Lung (tissue), 12 donors: Measurements from ENCODE around the gene FBLN1. TPM values are rescaled to one million over a fixed set of nuclear protein-coding genes. Genes with fewer than 3 reads are reported as not detected.
"Not testable (repeated sequence)": the region's sequence is repeated elsewhere in the genome, so short reads cannot be mapped to it uniquely, and the experiment has no call there.

Experiments
- ATAC-seq: fragments of 200-7000 bp; cut with Tn5 transposase; one replicate; pipeline ENCODE4 v1.9.1; 2020; ENCODE audit warnings: moderate number of reproducible peaks; ENCODE audit not compliant: insufficient read depth, low FRiP score
- DNase-seq, 3 donors: peaks; one replicate each; pipeline ENCODE4 v3.0.0-alpha.2; 2013 to 2017
- H3K27ac ChIP-seq, 2 donors: one replicate each; pipeline ENCODE4 v1.5.1; 2013; ENCODE audit warnings: mild to moderate bottlenecking in 2 of 2, moderate library complexity in 2 of 2, control low read depth in 1 of 2, inconsistent platforms in 1 of 2, low read depth in 1 of 2, low read length in 1 of 2
- H3K27me3 ChIP-seq, 3 donors: one replicate each; pipeline ENCODE4 v1.5.1; 2013; ENCODE audit warnings: low read length in 2 of 3; ENCODE audit not compliant: control insufficient read depth in 3 of 3, insufficient read depth in 3 of 3
- H3K36me3 ChIP-seq, 4 donors: one replicate each; pipeline ENCODE4 v1.5.1; 2013; ENCODE audit warnings: low read length in 4 of 4, mild to moderate bottlenecking in 1 of 4, moderate library complexity in 1 of 4; ENCODE audit not compliant: control insufficient read depth in 4 of 4, insufficient read depth in 4 of 4
- H3K4me1 ChIP-seq, 5 donors: one replicate each; pipeline ENCODE4 v1.5.1; 2013; ENCODE audit warnings: low read length in 5 of 5, mild to moderate bottlenecking in 2 of 5, moderate library complexity in 1 of 5; ENCODE audit not compliant: control insufficient read depth in 5 of 5, insufficient read depth in 5 of 5
- H3K4me3 ChIP-seq: one replicate; pipeline ENCODE4 v1.5.1; 2013; ENCODE audit warnings: mild to moderate bottlenecking, control low read depth, moderate library complexity
- H3K9ac ChIP-seq, 2 donors: one replicate each; pipeline ENCODE4 v1.5.1; 2013; ENCODE audit warnings: low read length in 2 of 2, control low read depth in 1 of 2; ENCODE audit not compliant: insufficient read depth in 1 of 2
- H3K9me3 ChIP-seq, 4 donors: one replicate each; pipeline ENCODE4 v1.5.1; 2013; ENCODE audit warnings: low read length in 3 of 4, mild to moderate bottlenecking in 1 of 4, moderate library complexity in 1 of 4; ENCODE audit not compliant: control insufficient read depth in 4 of 4, insufficient read depth in 3 of 4
- WGBS, 2 donors: extraction: QIAGEN DNeasy Blood & Tissue Kit; methylation state at CpG; one replicate each; pipeline ENCODE4 v1.1.7; 2013; 5-methylcytosine and 5-hydroxymethylcytosine counted together
- polyA plus RNA-seq, 2 donors: library from polyadenylated mRNA; stranded (reverse); fragments of 200-250 nt; gene quantifications; one replicate each; pipeline ENCODE4 v1.2.1, GENCODE V29; 2013
- total RNA-seq, 2 donors: library from RNA; depleted of rRNA in 1 of 2; stranded (reverse); fragments of >200 nt in 1 of 2; gene quantifications; one replicate each; pipeline ENCODE4 v1.2.1, GENCODE V29; 2014 to 2021
- TF ChIP-seq, protein P1 (sequence below): IDR thresholded peaks from 2 replicates; pipeline ENCODE4 v1.5.1; 2012; ENCODE audit warnings: mild to moderate bottlenecking; ENCODE audit errors: control extremely low read depth, extremely low read depth
- donor health status: control.
- donor health status: control.
- donor health status: Bipolar disorder and iron deficiency.
- donor health status: healthy.
- donor health status: DM: yes; HTN: yes; CAD: no.

FBLN1 gene
- total and polyA plus RNA-seq, 4 donors: 82.7 to 357 (median 233) TPM

DNA sequence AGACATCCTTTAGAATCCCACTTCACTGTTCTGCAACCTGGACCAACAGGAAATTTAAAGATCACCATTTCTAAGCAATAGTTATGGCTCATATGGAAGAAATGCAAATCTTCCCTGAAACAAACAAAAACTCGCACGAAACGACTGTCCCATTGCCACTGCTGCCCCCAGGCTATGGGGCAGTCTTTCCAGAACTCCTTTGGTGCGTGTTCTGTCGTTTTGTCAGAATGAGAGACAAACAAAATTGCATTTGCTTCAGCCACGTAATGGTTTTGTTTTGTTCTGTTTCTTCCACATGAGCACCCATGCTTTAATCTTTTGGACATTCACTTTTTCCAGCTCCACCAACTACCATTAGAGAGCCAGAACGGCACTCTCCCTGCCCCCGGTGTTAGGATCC is 10.8 kb upstream of the FBLN1 start:
- Histone ChIP-seq H3K4me3 (no peak overlapping the region), H3K9me3 (peaks cover 0 to 6% (median 2%) of the 10 kb centered on the region in 4 donors), H3K27me3 (no peaks in the 10 kb centered on the region), H3K4me1 (peaks cover 0 to 34% (median 4%) of the 10 kb centered on the region in 5 donors), H3K27ac (no peak overlapping the region), H3K36me3 (no peaks in the 10 kb centered on the region), H3K9ac (no peak overlapping the region)
- whole genome bisulfite sequencing, 2 donors: 91 to 94% methylated on average over 8 of the region's 8 CpGs
- TF ChIP-seq, protein P1, sequence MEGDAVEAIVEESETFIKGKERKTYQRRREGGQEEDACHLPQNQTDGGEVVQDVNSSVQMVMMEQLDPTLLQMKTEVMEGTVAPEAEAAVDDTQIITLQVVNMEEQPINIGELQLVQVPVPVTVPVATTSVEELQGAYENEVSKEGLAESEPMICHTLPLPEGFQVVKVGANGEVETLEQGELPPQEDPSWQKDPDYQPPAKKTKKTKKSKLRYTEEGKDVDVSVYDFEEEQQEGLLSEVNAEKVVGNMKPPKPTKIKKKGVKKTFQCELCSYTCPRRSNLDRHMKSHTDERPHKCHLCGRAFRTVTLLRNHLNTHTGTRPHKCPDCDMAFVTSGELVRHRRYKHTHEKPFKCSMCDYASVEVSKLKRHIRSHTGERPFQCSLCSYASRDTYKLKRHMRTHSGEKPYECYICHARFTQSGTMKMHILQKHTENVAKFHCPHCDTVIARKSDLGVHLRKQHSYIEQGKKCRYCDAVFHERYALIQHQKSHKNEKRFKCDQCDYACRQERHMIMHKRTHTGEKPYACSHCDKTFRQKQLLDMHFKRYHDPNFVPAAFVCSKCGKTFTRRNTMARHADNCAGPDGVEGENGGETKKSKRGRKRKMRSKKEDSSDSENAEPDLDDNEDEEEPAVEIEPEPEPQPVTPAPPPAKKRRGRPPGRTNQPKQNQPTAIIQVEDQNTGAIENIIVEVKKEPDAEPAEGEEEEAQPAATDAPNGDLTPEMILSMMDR: no peak
- no peak for DNase-seq
- ATAC-seq: no peak

GRCh38 chr22:45493286-45493771 is 9.4 kb upstream of the FBLN1 start:
- ATAC-seq (peak; percentile 10), DNase-seq (peak; percentile 74 to 91 (median 90))
- H3K9ac ChIP-seq: no peak overlapping the region
- 75 to 76% methylated on average over 13 of the region's 13 CpGs for WGBS, 2 donors
- H3K4me1 ChIP-seq: peaks cover 0 to 49% (median 4%) of the 10 kb centered on the region in 5 donors
- no peaks in the 10 kb centered on the region for H3K27me3 ChIP-seq
- H3K36me3 ChIP-seq: no peaks in the 10 kb centered on the region
- TF ChIP-seq, protein P1: no peak
- H3K4me3 ChIP-seq: no peak overlapping the region
- H3K27ac ChIP-seq: peak overlapping the region in 1 of 2 donors; percentile 30
- H3K9me3 ChIP-seq: peaks cover 0 to 6% (median under 1%) of the 10 kb centered on the region in 4 donors

GRCh38 chr22:45494306-45494705 is 8.4 kb upstream of the FBLN1 start:
- H3K36me3 ChIP-seq, ATAC-seq, DNase-seq, H3K27me3 ChIP-seq, H3K4me3 ChIP-seq, H3K9ac ChIP-seq, H3K9me3 ChIP-seq, H3K27ac ChIP-seq: not testable (repeated sequence)
- WGBS, 2 donors: 79 to 86% methylated on average over 8 of the region's 8 CpGs
- peaks cover 0 to 58% (median 10%) of the 10 kb centered on the region in 5 donors for H3K4me1 ChIP-seq

DNA sequence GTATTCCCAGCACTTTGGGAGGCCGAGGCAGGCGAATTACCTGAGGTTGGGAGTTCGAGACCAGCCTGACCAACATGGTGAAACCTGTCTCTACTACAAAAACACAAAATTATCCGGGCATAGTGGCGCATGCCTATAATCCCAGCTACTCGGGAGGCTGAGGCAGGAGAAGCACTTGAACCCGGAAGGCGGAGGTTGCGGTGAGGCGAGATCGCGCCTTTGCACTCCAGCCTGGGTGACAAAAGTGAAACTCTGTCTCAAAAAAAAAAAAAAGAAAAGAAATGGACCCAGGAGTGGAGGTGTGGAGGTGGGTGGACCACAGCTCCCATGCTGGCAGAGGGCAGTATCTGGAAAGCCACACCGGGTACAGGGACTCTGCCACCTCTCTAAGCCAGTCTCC is 7.1 kb upstream of the FBLN1 start:
- 96 to 97% methylated on average over 13 of the region's 13 CpGs for WGBS, 2 donors
- H3K36me3 ChIP-seq, H3K9ac ChIP-seq, DNase-seq, H3K4me3 ChIP-seq, H3K9me3 ChIP-seq, H3K27ac ChIP-seq, ATAC-seq, H3K27me3 ChIP-seq: not testable (repeated sequence)
- peaks cover 0 to 64% (median 10%) of the 10 kb centered on the region in 5 donors for H3K4me1 ChIP-seq
